Karpas-422 (cell line): ENCODE data around the gene SORBS1. TPM values are rescaled to one million over a fixed set of nuclear protein-coding genes. Genes with fewer than 3 reads are reported as not detected.

Experiments
- DNase-seq: peaks from one replicate; pipeline ENCODE4 v3.0.0-alpha.2; 2015
- H2AFZ ChIP-seq: fragments of 200-600 bp; sonication (generic); 2 replicates; pipeline ENCODE4 v1.6.1; 2014; ENCODE audit warnings: antibody characterized with exemption, low read length, mixed read lengths
- H3K27ac ChIP-seq: fragments of 200-600 bp; sonication (generic); 2 replicates; pipeline ENCODE4 v1.5.1; 2014; ENCODE audit warnings: mild to moderate bottlenecking, low read length, moderate library complexity
- H3K27me3 ChIP-seq: fragments of 200-600 bp; sonication (generic); 2 replicates; pipeline ENCODE4 v1.6.1; 2014; ENCODE audit warnings: low read length, mixed read lengths
- H3K36me3 ChIP-seq: fragments of 200-600 bp; sonication (generic); 2 replicates; pipeline ENCODE4 v1.6.1; 2014; ENCODE audit warnings: low read length, mixed read lengths; ENCODE audit not compliant: insufficient read depth
- H3K4me1 ChIP-seq: fragments of 200-600 bp; sonication (generic); 2 replicates; pipeline ENCODE4 v1.6.1; 2014; ENCODE audit warnings: mild to moderate bottlenecking, low read length, mixed read lengths
- H3K4me2 ChIP-seq: fragments of 200-600 bp; sonication (generic); 2 replicates; pipeline ENCODE4 v1.6.1; 2014; ENCODE audit warnings: low read length, low read depth, mild to moderate bottlenecking; ENCODE audit not compliant: poor library complexity, severe bottlenecking
- H3K4me3 ChIP-seq: fragments of 200-600 bp; sonication (generic); 2 replicates; pipeline ENCODE4 v1.5.1; 2014; ENCODE audit warnings: mild to moderate bottlenecking, antibody characterized with exemption, low read length, mixed read lengths
- H3K79me2 ChIP-seq: fragments of 200-600 bp; sonication (generic); 2 replicates; pipeline ENCODE4 v1.6.1; 2014; ENCODE audit warnings: mild to moderate bottlenecking, low read length, mixed read lengths
- H3K9ac ChIP-seq: fragments of 200-600 bp; sonication (generic); 2 replicates; pipeline ENCODE4 v1.6.0; 2014; ENCODE audit warnings: low read length
- H3K9me2 ChIP-seq: fragments of 200-600 bp; sonication (generic), shearing (Covaris generic); replicated peaks from 2 replicates; pipeline ENCODE4 v1.6.0; 2014; ENCODE audit warnings: mild to moderate bottlenecking, low read length, moderate library complexity; ENCODE audit not compliant: insufficient read depth
- H3K9me3 ChIP-seq: fragments of 300-700, 200-600 bp; sonication (generic); 2 replicates; pipeline ENCODE4 v1.6.1; 2014; ENCODE audit warnings: low read length, mixed read lengths
- H4K20me1 ChIP-seq: fragments of 200-600 bp; sonication (generic); 2 replicates; pipeline ENCODE4 v1.6.1; 2014; ENCODE audit warnings: mild to moderate bottlenecking, antibody characterized with exemption, low read length, low read depth; ENCODE audit not compliant: insufficient read depth
- total RNA-seq: library from RNA; depleted of rRNA; stranded (reverse); fragments of >200 nt; shearing (Covaris generic); gene quantifications from 2 replicates; pipeline ENCODE4 v1.2.3, GENCODE V29; 2014; ENCODE audit warnings: low replicate concordance

Gene SORBS1
- total RNA-seq, 1 experiment from 2014 or later: 0.15 TPM

DNA sequence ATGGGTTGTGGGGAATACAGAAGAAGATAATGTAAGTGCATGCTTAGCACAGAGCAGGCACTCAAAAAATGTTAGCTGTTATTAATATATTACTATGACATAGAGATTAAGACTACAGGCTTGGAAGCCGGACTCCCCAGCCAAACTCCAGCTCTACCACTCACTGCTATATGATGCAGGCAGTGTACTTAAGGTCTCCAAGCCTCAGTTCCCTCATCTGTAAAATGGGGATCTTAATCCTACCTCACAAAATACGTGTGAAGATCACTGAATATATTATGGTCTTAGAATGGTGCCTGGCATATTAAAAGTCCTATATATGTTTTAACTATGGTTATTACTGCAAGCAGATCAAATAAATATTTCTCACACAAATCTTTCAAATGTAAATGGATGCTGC, 275.6 kb downstream of the SORBS1 start:
- H3K27ac ChIP-seq: no peak overlapping the region
- no peaks in the 10 kb centered on the region for H3K79me2 ChIP-seq
- no peak overlapping the region for H3K4me2 ChIP-seq
- no peaks in the 10 kb centered on the region for H3K27me3 ChIP-seq
- no peak overlapping the region for H3K4me3 ChIP-seq
- H4K20me1 ChIP-seq: no peaks in the 10 kb centered on the region
- no peak for DNase-seq
- H3K9me3 ChIP-seq: no peaks in the 10 kb centered on the region
- no peaks in the 10 kb centered on the region for H3K9me2 ChIP-seq
- no peaks in the 10 kb centered on the region for H3K36me3 ChIP-seq
- H3K9ac ChIP-seq: no peak overlapping the region
- no peaks in the 10 kb centered on the region for H3K4me1 ChIP-seq
- no peak overlapping the region for H2AFZ ChIP-seq

GRCh38 chr10:95284807-95285206, 276.4 kb downstream of the SORBS1 start:
- Histone ChIP-seq H3K79me2 (no peaks in the 10 kb centered on the region), H3K36me3 (no peaks in the 10 kb centered on the region), H3K9me3 (no peaks in the 10 kb centered on the region), H2AFZ (no peak overlapping the region), H3K4me2 (no peak overlapping the region), H3K4me1 (no peaks in the 10 kb centered on the region), H3K27me3 (no peaks in the 10 kb centered on the region), H3K9me2 (no peaks in the 10 kb centered on the region), H4K20me1 (no peaks in the 10 kb centered on the region), H3K9ac (no peak overlapping the region), H3K27ac (no peak overlapping the region), H3K4me3 (no peak overlapping the region)
- DNase-seq: no peak

- Histone ChIP-seq H3K4me1 (no peaks in the 10 kb centered on the region), H3K4me2 (no peak overlapping the region), H3K79me2 (no peaks in the 10 kb centered on the region), H3K27ac (no peak overlapping the region), H2AFZ (no peak overlapping the region), H4K20me1 (no peaks in the 10 kb centered on the region), H3K4me3 (no peak overlapping the region), H3K9ac (no peak overlapping the region), H3K9me2 (no peaks in the 10 kb centered on the region), H3K9me3 (no peaks in the 10 kb centered on the region), H3K27me3 (no peaks in the 10 kb centered on the region), H3K36me3 (no peaks in the 10 kb centered on the region)
- DNase-seq: no peak
These were observed 279.1 kb downstream of the SORBS1 start for GRCh38 chr10:95282107-95282506.

DNA sequence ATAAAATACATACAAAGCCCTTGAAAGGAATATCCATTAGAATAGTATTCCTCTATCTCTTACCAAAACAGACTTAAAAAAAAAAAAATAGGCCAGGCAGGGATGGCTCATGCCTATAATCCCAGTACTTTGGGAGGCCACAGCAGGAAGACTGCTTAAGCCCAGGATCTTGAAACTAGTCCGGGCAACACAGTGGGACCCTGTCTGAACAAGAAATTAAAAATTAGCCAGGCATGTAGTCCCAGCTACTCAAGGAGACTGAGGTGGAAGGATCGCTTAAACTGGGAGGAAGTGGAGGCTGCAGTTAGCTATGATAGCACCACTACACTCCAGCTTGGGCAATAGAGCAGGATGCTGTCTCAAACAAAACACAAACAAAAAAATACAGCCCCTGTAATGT, 280.0 kb downstream of the SORBS1 start:
- Histone ChIP-seq H3K79me2 (no peaks in the 10 kb centered on the region), H3K9me2 (no peaks in the 10 kb centered on the region), H3K9me3 (no peaks in the 10 kb centered on the region), H3K4me3 (no peak overlapping the region), H3K27ac (no peak overlapping the region), H3K4me2 (no peak overlapping the region), H2AFZ (no peak overlapping the region), H3K36me3 (no peaks in the 10 kb centered on the region), H3K9ac (no peak overlapping the region), H3K27me3 (no peaks in the 10 kb centered on the region), H4K20me1 (no peaks in the 10 kb centered on the region), H3K4me1 (no peaks in the 10 kb centered on the region)
- DNase-seq: no peak

GRCh38 chr10:95280637-95281036, 280.5 kb downstream of the SORBS1 start:
- Histone ChIP-seq H3K4me1 (no peaks in the 10 kb centered on the region), H3K9me2 (no peaks in the 10 kb centered on the region), H3K27me3 (no peaks in the 10 kb centered on the region), H3K79me2 (no peaks in the 10 kb centered on the region), H4K20me1 (no peaks in the 10 kb centered on the region), H3K36me3 (no peaks in the 10 kb centered on the region), H3K4me2 (no peak overlapping the region), H3K27ac (no peak overlapping the region), H3K4me3 (no peak overlapping the region), H2AFZ (no peak overlapping the region), H3K9ac (no peak overlapping the region), H3K9me3 (no peaks in the 10 kb centered on the region)
- DNase-seq: no peak

- H3K79me2 ChIP-seq: no peaks in the 10 kb centered on the region
- H3K4me2 ChIP-seq: no peak overlapping the region
- H3K36me3 ChIP-seq: no peaks in the 10 kb centered on the region
- no peak overlapping the region for H2AFZ ChIP-seq
- no peaks in the 10 kb centered on the region for H3K9me2 ChIP-seq
- no peak overlapping the region for H3K4me3 ChIP-seq
- no peaks in the 10 kb centered on the region for H3K4me1 ChIP-seq
- no peak overlapping the region for H3K9ac ChIP-seq
- no peaks in the 10 kb centered on the region for H3K9me3 ChIP-seq
- no peaks in the 10 kb centered on the region for H4K20me1 ChIP-seq
- no peak for DNase-seq
- no peaks in the 10 kb centered on the region for H3K27me3 ChIP-seq
- no peak overlapping the region for H3K27ac ChIP-seq
These were observed 281.9 kb downstream of the SORBS1 start for GRCh38 chr10:95279042-95279820.

GRCh38 chr10:95278061-95278988, 282.8 kb downstream of the SORBS1 start:
- Histone ChIP-seq H3K9me2 (no peaks in the 10 kb centered on the region), H3K4me1 (no peaks in the 10 kb centered on the region), H3K9me3 (no peaks in the 10 kb centered on the region), H3K27me3 (no peaks in the 10 kb centered on the region), H3K4me2 (no peak overlapping the region), H2AFZ (no peak overlapping the region), H3K27ac (no peak overlapping the region), H4K20me1 (no peaks in the 10 kb centered on the region), H3K4me3 (no peak overlapping the region), H3K36me3 (no peaks in the 10 kb centered on the region), H3K9ac (no peak overlapping the region), H3K79me2 (no peaks in the 10 kb centered on the region)
- DNase-seq: no peak

DNA sequence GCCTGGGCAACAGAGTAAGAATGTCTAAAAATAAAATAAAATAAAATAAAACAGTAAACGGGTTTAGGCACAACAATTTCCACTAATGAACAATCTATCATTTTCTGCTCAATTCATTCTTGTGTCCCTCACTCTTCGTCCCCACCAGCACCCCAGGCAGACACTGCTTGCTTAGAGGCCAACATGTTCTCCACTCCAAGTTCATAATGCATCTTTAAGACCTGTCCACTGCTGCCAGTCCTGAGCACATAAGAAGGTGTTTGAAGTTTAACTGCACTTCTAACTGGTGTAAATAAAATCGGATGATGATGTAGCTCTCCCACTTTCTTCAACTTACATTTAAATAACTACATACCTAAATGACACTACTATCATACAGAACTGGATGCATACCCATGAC, 283.6 kb downstream of the SORBS1 start:
- H3K9me2 ChIP-seq: no peaks in the 10 kb centered on the region
- no peaks in the 10 kb centered on the region for H3K9me3 ChIP-seq
- no peaks in the 10 kb centered on the region for H3K36me3 ChIP-seq
- no peaks in the 10 kb centered on the region for H3K4me1 ChIP-seq
- no peaks in the 10 kb centered on the region for H3K79me2 ChIP-seq
- H4K20me1 ChIP-seq: no peaks in the 10 kb centered on the region
- H3K9ac ChIP-seq: no peak overlapping the region
- no peak overlapping the region for H3K4me3 ChIP-seq
- no peak overlapping the region for H2AFZ ChIP-seq
- no peak for DNase-seq
- no peaks in the 10 kb centered on the region for H3K27me3 ChIP-seq
- no peak overlapping the region for H3K4me2 ChIP-seq
- no peak overlapping the region for H3K27ac ChIP-seq
